K562 (cell line): Measurements from ENCODE around the gene CBY3. TPM values are rescaled to one million over a fixed set of nuclear protein-coding genes. Genes with fewer than 3 reads are reported as not detected.
A peak's percentile ranks its signal among the peaks of the same experiment; 100 is the strongest.

Source experiments
- ATAC-seq: fragments of 200-7000 bp; cut with Tn5 transposase; 3 replicates; pipeline ENCODE4 v1.9.1; 2020; ENCODE audit warnings: moderate library complexity
- BruUV-seq: library from RNA; stranded (reverse); fragments of 400-500 nt; replicated peaks from 2 replicates; lab custom pipeline; 2021; lab: Mats Ljungman, UMichigan
- CTCF ChIA-PET: fragments of 300-600 bp; formaldehyde crosslinking; extraction: SDS; loops from one replicate; lab custom pipeline; 2021; ENCODE audit warnings: low intra/inter-chr PET ratio; lab: Yijun Ruan, JAX
- POLR2A ChIA-PET: fragments of 300-600, 350-650 bp; sonication (Branson Sonifier 250); formaldehyde crosslinking; extraction: SDS; loops from one replicate; lab custom pipeline; 2021; ENCODE audit warnings: antibody characterized with exemption, inconsistent platforms; lab: Yijun Ruan, JAX
- DNase-seq, 4 experiments: peaks; one replicate each; pipeline versions ENCODE4 v3.0.0 to v3.0.0-alpha.2; 2011 to 2018; ENCODE audit warnings: low spot score in 3 of 4, mixed read lengths in 3 of 4; ENCODE audit errors: extremely low read depth in 1 of 4
- FAIRE-seq: peaks from 2 replicates; lab custom pipeline; 2011; peaks lifted over from hg19 to GRCh38; lab: Jason Lieb, UNC
- H2AFZ ChIP-seq: 2 replicates; pipeline ENCODE4 v1.6.0; 2011; ENCODE audit warnings: low read depth, low read length, control low read depth, inconsistent platforms
- H3K27ac ChIP-seq: fragments of 200-600 bp; 3 replicates; pipeline ENCODE4 v1.8.0; 2011; ENCODE audit warnings: low read depth, mild to moderate bottlenecking, control low read depth, inconsistent platforms, low read length, moderate library complexity, mixed read lengths; ENCODE audit errors: extremely low read depth
- H3K27me3 ChIP-seq, 2 experiments: fragments of 300-600 bp in 1 of 2; 2 replicates in 1 of 2; 3 replicates in 1 of 2; pipeline versions ENCODE4 v1.6.0 to v1.8.0; 2011; ENCODE audit warnings: inconsistent platforms in 2 of 2, low read length in 2 of 2, mild to moderate bottlenecking in 1 of 2, mixed read lengths in 1 of 2, moderate library complexity in 1 of 2; ENCODE audit not compliant: control insufficient read depth in 2 of 2, insufficient read depth in 2 of 2
- H3K36me3 ChIP-seq: fragments of 300-600 bp; 3 replicates; pipeline ENCODE4 v1.8.0; 2011; ENCODE audit warnings: mild to moderate bottlenecking, low read length, inconsistent platforms; ENCODE audit not compliant: control insufficient read depth, insufficient read depth
- H3K4me1 ChIP-seq, 2 experiments: fragments of 200-600 bp in 1 of 2; replicated peaks in 1 of 2; 2 replicates in 1 of 2; 3 replicates in 1 of 2; pipeline versions ENCODE4 v1.5.1 to v1.8.0; 2011; ENCODE audit warnings: inconsistent platforms in 2 of 2, low read length in 2 of 2, mild to moderate bottlenecking in 1 of 2, mixed read lengths in 1 of 2, moderate library complexity in 1 of 2; ENCODE audit not compliant: control insufficient read depth in 2 of 2, insufficient read depth in 2 of 2
- H3K4me2 ChIP-seq: 2 replicates; pipeline ENCODE4 v1.6.1; 2011; ENCODE audit warnings: low read length, control low read depth, inconsistent platforms, mixed read lengths; ENCODE audit not compliant: insufficient read depth
- H3K4me3 ChIP-seq: fragments of 200-600 bp; sonication (generic), shearing (Covaris generic); 2 replicates; pipeline ENCODE4 v1.5.1; 2016; ENCODE audit warnings: control low read depth, inconsistent platforms
- H3K79me2 ChIP-seq: fragments of 200-600 bp; 3 replicates; pipeline ENCODE4 v1.8.0; 2011; ENCODE audit warnings: low read length, inconsistent platforms; ENCODE audit not compliant: control insufficient read depth, insufficient read depth
- H3K9ac ChIP-seq, 2 experiments: 2 replicates each; pipeline versions ENCODE4 v1.6.0 to v1.6.1; 2011; ENCODE audit warnings: low read depth in 2 of 2, low read length in 2 of 2, control low read depth in 1 of 2, inconsistent platforms in 1 of 2, mild to moderate bottlenecking in 1 of 2, mixed read lengths in 1 of 2; ENCODE audit not compliant: insufficient read depth in 1 of 2
- H3K9me1 ChIP-seq: one replicate; pipeline ENCODE4 v1.6.0; 2011; ENCODE audit warnings: inconsistent platforms, mild to moderate bottlenecking, low read length, moderate library complexity; ENCODE audit not compliant: control insufficient read depth, insufficient read depth
- H3K9me3 ChIP-seq: replicated peaks from 2 replicates; pipeline ENCODE4 v1.5.1; 2011; ENCODE audit warnings: low read depth, low read length, inconsistent platforms; ENCODE audit not compliant: control insufficient read depth, insufficient read depth
- H4K20me1 ChIP-seq: replicated peaks from 2 replicates; pipeline ENCODE4 v1.6.1; 2011; ENCODE audit warnings: low read length, inconsistent platforms, mixed read lengths; ENCODE audit not compliant: control insufficient read depth, insufficient read depth
- CBX2 ChIP-seq: fragments of 200-600 bp; sonication (generic); IDR thresholded peaks from one replicate; pipeline ENCODE4 v1.6.1; 2012; ENCODE audit warnings: mild to moderate bottlenecking, low read length, inconsistent platforms; ENCODE audit not compliant: insufficient read depth, poor library complexity, severe bottlenecking
- FOS ChIP-seq: IDR thresholded peaks from 3 replicates; pipeline ENCODE4 v1.6.1; 2011; ENCODE audit not compliant: insufficient read length; ENCODE audit errors: extremely low read depth
- SUPT5H ChIP-seq: fragments of 450-650 bp; IDR thresholded peaks from 2 replicates; pipeline ENCODE4 v1.6.1; 2016
- ZHX1 ChIP-seq: fragments of 150-350 bp; conservative IDR thresholded peaks from 2 replicates; pipeline ENCODE4 v1.6.1; 2014; ENCODE audit warnings: low read length
- WGBS: fragments of 100-300 bp; shearing (Covaris generic); methylation state at CpG from one replicate; pipeline ENCODE4 v1.1.6; 2016; ENCODE audit warnings: low coverage, mixed read lengths; ENCODE audit not compliant: insufficient coverage; ENCODE audit errors: missing lambda C conversion rate; 5-methylcytosine and 5-hydroxymethylcytosine counted together
- in situ Hi-C: fragments of 300-500 bp; cut with MboI; formaldehyde crosslinking; loops from 4 replicates; pipeline ENCODE4 v1.15.0; 2018; ENCODE audit warnings: inconsistent platforms, mixed read lengths
- intact Hi-C: fragments of 100-400 bp; cut with micrococcal nuclease; formaldehyde crosslinking; loops from 2 replicates; pipeline ENCODE4 v1.14.2; 2022
- polyA plus RNA-seq, 8 experiments: library from polyadenylated mRNA; depleted of rRNA in 4 of 8; stranded (reverse) in 5 of 8; unstranded in 3 of 8; fragments of >200 nt; fragmentation: Nextera tagmentation in 2 of 8; fragmentation: Illumina TruSeq in 1 of 8; extraction: Ambion mirVana in 2 of 8; extraction: Trizol in 1 of 8; gene quantifications; 2 replicates each; pipeline versions ENCODE4 v1.2.1 to v1.2.3, GENCODE V29; 2011 to 2014; ENCODE audit warnings: inconsistent platforms in 1 of 8, missing spikeins in 1 of 8
- total RNA-seq, 7 experiments: library from RNA; depleted of rRNA in 6 of 7; stranded (reverse); fragments of >200 nt in 6 of 7; fragmentation: Illumina TruSeq in 2 of 7; extraction: Trizol in 2 of 7; gene quantifications; 2 replicates each; pipeline versions ENCODE4 v1.2.1 to v1.2.3, GENCODE V29; 2011 to 2021; ENCODE audit warnings: low replicate concordance in 1 of 7
- TF ChIP-seq, protein P1 (sequence below): fragments of 450-650 bp; IDR thresholded peaks from one replicate; pipeline ENCODE4 v1.6.1; 2018; ENCODE audit warnings: mild to moderate bottlenecking, moderate library complexity; ENCODE audit not compliant: partially characterized antibody

CBY3 gene
- total and polyA plus RNA-seq, 9 of the 15 experiments (the other 6 are each of a cell fraction or from before 2014, with no cell fraction given) = not detected

- DNase-seq = no peak
- Histone ChIP-seq H3K4me2 (no peak overlapping the region), H3K79me2 (peaks cover 17% of the 10 kb centered on the region), H3K27ac (no peak overlapping the region), H2AFZ (no peak overlapping the region), H3K9ac (no peak overlapping the region; a peak in 1 of 4 replicates), H4K20me1 (no peaks in the 10 kb centered on the region), H3K9me1 (no peaks in the 10 kb centered on the region), H3K36me3 (peaks cover 69% of the 10 kb centered on the region), H3K4me1 (peaks cover 10 to 13% of the 10 kb centered on the region in 2 experiments), H3K4me3 (no peak overlapping the region), H3K9me3 (no peaks in the 10 kb centered on the region), H3K27me3 (no peaks in the 10 kb centered on the region)
- no peak for FAIRE-seq
- no TSS peak for BruUV-seq
- CTCF ChIA-PET = no interaction called here
- intact Hi-C loops (no loop called here), in situ Hi-C loops (no loop called here)
- TF ChIP-seq, protein P1, sequence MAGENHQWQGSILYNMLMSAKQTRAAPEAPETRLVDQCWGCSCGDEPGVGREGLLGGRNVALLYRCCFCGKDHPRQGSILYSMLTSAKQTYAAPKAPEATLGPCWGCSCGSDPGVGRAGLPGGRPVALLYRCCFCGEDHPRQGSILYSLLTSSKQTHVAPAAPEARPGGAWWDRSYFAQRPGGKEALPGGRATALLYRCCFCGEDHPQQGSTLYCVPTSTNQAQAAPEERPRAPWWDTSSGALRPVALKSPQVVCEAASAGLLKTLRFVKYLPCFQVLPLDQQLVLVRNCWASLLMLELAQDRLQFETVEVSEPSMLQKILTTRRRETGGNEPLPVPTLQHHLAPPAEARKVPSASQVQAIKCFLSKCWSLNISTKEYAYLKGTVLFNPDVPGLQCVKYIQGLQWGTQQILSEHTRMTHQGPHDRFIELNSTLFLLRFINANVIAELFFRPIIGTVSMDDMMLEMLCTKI = no peak
- peak; percentile 40; the same call in 1 of the 2 replicates for TF ChIP-seq SUPT5H
- POLR2A ChIA-PET = interaction anchor here (0.6 to 2.7 kb wide), 4 partner anchors 9 to 27 kb away, joined by 3 to 14 read pairs (median 10); no protein-coding TSS in a partner anchor
- 75% methylated on average over 4 of the region's 4 CpGs for WGBS
- ATAC-seq = no peak
Observed at GRCh38 chr5:179729303-179729702, 48.5 kb upstream of the CBY3 start.

- Histone ChIP-seq H3K79me2 (peaks cover 10% of the 10 kb centered on the region; the same call in 2 of the 3 replicates), H3K9ac (no peak overlapping the region), H3K4me1 (peaks cover 6 to 10% of the 10 kb centered on the region in 2 experiments), H3K9me3 (no peaks in the 10 kb centered on the region), H3K4me3 (no peak overlapping the region), H2AFZ (no peak overlapping the region), H3K36me3 (peaks cover 90% of the 10 kb centered on the region), H3K4me2 (no peak overlapping the region), H3K27ac (no peak overlapping the region), H3K27me3 (no peaks in the 10 kb centered on the region), H3K9me1 (no peaks in the 10 kb centered on the region), H4K20me1 (no peaks in the 10 kb centered on the region; the same call in 1 of the 2 replicates)
- ATAC-seq (no peak), FAIRE-seq (no peak), DNase-seq (no peak)
- no TSS peak for BruUV-seq
- POLR2A ChIA-PET = interaction anchor here (0.5 to 0.9 kb wide), 2 partner anchors 9 to 116 kb away, joined by 3 to 4 read pairs; no protein-coding TSS in a partner anchor
- WGBS = 86% methylated on average over 6 of the region's 6 CpGs
- CTCF ChIA-PET = no interaction called here
- TF ChIP-seq CBX2 (no peak), ZHX1 (no peak), FOS (no peak)
- intact Hi-C loops (no loop called here), in situ Hi-C loops (no loop called here)
Observed at GRCh38 chr5:179727106-179727505, 46.3 kb upstream of the CBY3 start.
